Right lobe of liver (tissue), 4 donors: Measurements from ENCODE around the gene FREM3.

Source experiments
- POLR2A ChIP-seq: fragments of 450-650 bp; IDR thresholded peaks from one replicate; pipeline ENCODE4 v1.6.1; 2017; ENCODE audit warnings: antibody characterized with exemption, mild to moderate bottlenecking
- TF ChIP-seq, protein P1 (sequence below), 4 donors: fragments of 200-600 bp in 3 of 4; fragments of 450-650 bp in 1 of 4; IDR thresholded peaks; one replicate each; pipeline versions ENCODE4 v1.5.1 to v1.8.0; 2016 to 2022; ENCODE audit warnings: antibody characterized with exemption in 4 of 4, mild to moderate bottlenecking in 2 of 4
- donor health status: DM: no; HTN: no; CAD: no.
- donor health status: DM: no; HTN: no; CAD: no.
- donor health status: DM: no; HTN: yes; CAD: no.

DNA sequence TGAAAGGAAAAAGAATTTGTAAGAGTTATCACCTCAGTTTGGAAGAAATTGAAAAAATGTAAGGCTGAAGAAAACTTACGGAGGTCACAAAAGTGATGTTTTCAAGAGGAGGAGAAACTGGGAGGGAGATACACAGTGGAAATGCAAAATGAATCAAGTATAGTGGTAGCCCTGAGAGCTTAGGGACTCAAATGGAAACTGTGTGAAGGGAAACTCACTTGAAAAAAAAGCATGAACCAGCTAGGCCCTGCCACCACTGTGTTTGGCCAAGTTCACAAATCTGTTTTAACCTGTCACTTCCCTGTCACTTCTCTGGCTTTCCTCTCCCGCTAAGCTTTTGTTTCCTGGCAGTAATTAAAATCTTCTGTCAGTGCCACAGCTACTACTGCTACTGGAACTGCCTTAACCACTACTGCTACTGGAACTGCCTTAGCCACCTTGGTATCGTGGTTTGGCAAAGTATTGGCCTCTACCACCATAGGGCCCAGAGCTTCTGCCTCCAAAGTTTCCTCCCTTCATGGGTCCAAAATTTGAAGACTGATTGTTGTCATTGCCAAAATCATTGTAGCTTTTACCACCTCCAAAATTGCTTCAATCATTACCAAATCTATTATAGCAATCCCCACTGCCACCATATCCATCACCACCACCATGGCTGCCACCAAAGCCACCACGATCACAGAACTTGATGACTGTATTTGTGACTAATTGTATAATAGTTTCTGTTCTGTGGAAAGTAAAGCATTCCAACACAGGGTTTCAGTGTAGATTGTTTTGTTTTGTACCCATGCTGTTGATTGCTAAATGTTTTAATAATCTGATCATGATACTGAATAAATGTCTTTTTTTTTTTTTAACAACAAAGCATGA, 145.5 kb downstream of the FREM3 start:
- TF ChIP-seq, protein P1, sequence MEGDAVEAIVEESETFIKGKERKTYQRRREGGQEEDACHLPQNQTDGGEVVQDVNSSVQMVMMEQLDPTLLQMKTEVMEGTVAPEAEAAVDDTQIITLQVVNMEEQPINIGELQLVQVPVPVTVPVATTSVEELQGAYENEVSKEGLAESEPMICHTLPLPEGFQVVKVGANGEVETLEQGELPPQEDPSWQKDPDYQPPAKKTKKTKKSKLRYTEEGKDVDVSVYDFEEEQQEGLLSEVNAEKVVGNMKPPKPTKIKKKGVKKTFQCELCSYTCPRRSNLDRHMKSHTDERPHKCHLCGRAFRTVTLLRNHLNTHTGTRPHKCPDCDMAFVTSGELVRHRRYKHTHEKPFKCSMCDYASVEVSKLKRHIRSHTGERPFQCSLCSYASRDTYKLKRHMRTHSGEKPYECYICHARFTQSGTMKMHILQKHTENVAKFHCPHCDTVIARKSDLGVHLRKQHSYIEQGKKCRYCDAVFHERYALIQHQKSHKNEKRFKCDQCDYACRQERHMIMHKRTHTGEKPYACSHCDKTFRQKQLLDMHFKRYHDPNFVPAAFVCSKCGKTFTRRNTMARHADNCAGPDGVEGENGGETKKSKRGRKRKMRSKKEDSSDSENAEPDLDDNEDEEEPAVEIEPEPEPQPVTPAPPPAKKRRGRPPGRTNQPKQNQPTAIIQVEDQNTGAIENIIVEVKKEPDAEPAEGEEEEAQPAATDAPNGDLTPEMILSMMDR (IDR thresholded peaks at IDR 0.05): no peak
- no peak for TF ChIP-seq POLR2A
